CD4-positive, CD25-positive, alpha-beta regulatory T cell (primary cell): ENCODE measurements around the gene LRRC75B. TPM values are rescaled to one million over a fixed set of nuclear protein-coding genes. Genes with fewer than 3 reads are reported as not detected.
"Not testable (repeated sequence)": the region's sequence is repeated elsewhere in the genome, so short reads cannot be mapped to it uniquely, and the experiment has no call there.

Experiments
- ATAC-seq, 2 donors: fragments of 150-1000 bp; cut with Tn5 transposase; one replicate each; pipeline ENCODE4 v1.10.0; 2021; ENCODE audit warnings: low read depth in 2 of 2, moderate number of reproducible peaks in 2 of 2, moderate library complexity in 1 of 2
- DNase-seq, 3 donors: peaks; one replicate each; pipeline versions ENCODE4 v3.0.0 to v3.0.0-alpha.2; 2012 to 2022; ENCODE audit warnings: mixed read lengths in 1 of 3
- H3K27ac ChIP-seq: one replicate; pipeline ENCODE4 v1.7.0; 2013; ENCODE audit warnings: mild to moderate bottlenecking, low read length; ENCODE audit not compliant: insufficient read depth, poor library complexity, severe bottlenecking
- H3K27me3 ChIP-seq: one replicate; pipeline ENCODE4 v1.7.0; 2013; ENCODE audit warnings: low read length; ENCODE audit not compliant: control insufficient read depth, insufficient read depth
- H3K36me3 ChIP-seq: one replicate; pipeline ENCODE4 v1.7.0; 2013; ENCODE audit warnings: mild to moderate bottlenecking, low read length, moderate library complexity; ENCODE audit not compliant: control insufficient read depth, insufficient read depth
- H3K4me1 ChIP-seq: 2 replicates; pipeline ENCODE4 v1.7.0; 2013; ENCODE audit warnings: mild to moderate bottlenecking, low read length; ENCODE audit not compliant: insufficient read depth, control insufficient read depth, poor library complexity, severe bottlenecking
- H3K4me3 ChIP-seq: one replicate; pipeline ENCODE4 v1.7.0; 2013; ENCODE audit warnings: low read depth, mild to moderate bottlenecking, low read length, moderate library complexity
- H3K9me3 ChIP-seq, 2 experiments: 1 replicate in 1 of 2; 2 replicates in 1 of 2; pipeline ENCODE4 v1.7.0; 2013; ENCODE audit warnings: low read length in 2 of 2, mild to moderate bottlenecking in 1 of 2, moderate library complexity in 1 of 2; ENCODE audit not compliant: control insufficient read depth in 2 of 2
- H3K27ac Mint-ChIP-seq, 3 donors: one replicate each; pipeline ENCODE4 v1.8.0; 2020 to 2022; ENCODE audit warnings: mild to moderate bottlenecking in 3 of 3, mixed read lengths in 3 of 3, moderate library complexity in 2 of 3
- H3K27me3 Mint-ChIP-seq: one replicate; pipeline ENCODE4 v1.8.0; 2022; ENCODE audit warnings: mild to moderate bottlenecking, mixed read lengths
- H3K36me3 Mint-ChIP-seq: one replicate; pipeline ENCODE4 v1.8.0; 2020; ENCODE audit warnings: mixed read lengths
- H3K4me1 Mint-ChIP-seq, 4 donors: one replicate each; pipeline ENCODE4 v1.8.0; 2020 to 2022; ENCODE audit warnings: mixed read lengths in 4 of 4, mild to moderate bottlenecking in 1 of 4
- H3K4me3 Mint-ChIP-seq, 4 donors: one replicate each; pipeline ENCODE4 v1.8.0; 2020 to 2022; ENCODE audit warnings: mild to moderate bottlenecking in 4 of 4, mixed read lengths in 4 of 4, moderate library complexity in 3 of 4
- H3K9me3 Mint-ChIP-seq, 7 donors: one replicate each; pipeline ENCODE4 v1.8.0; 2020 to 2022; ENCODE audit warnings: mixed read lengths in 7 of 7, mild to moderate bottlenecking in 3 of 7, moderate library complexity in 2 of 7
- polyA plus RNA-seq, 4 donors: library from polyadenylated mRNA; unstranded; fragments of 300-500 nt; fragmentation: Illumina TruSeq; gene quantifications; one replicate each; pipeline ENCODE4 v1.2.3, GENCODE V29; 2021
- total RNA-seq: library from RNA; stranded (reverse); gene quantifications from one replicate; pipeline ENCODE4 v1.2.3, GENCODE V29; 2022

The LRRC75B gene
- total and polyA plus RNA-seq, 5 donors from 2014 or later, result 0.29 TPM; not detected in 4

DNA sequence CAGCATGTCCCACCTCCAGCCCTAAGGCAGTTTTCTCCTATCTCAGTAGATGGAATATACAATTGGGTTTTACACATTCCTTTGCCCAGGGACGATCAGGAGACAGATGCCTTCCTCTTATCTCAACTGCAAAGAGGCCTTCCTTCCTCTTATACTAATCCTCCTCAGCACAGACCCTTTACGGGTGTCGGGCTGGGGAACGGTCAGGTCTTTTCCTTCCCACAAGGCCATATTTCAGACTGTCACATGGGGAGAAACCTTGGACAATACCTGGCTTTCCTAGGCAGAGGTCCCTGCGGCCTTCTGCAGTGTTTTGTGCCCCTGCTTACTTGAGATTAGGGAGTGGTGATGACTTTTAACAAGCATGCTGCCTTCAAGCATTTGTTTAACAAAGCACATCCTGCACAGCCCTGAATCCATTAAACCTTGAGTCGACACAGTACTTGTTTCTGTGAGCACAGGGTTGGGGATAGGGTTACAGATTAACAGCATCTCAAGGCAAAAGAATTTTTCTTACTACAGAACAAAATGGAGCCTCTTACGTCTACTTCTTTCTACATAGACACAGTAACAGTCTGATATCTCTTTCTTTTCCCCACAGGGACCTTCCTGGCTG lies 38.0 kb upstream of the LRRC75B start:
- H3K9me3 Mint-ChIP-seq, H3K9me3 ChIP-seq, H3K4me3 Mint-ChIP-seq, ATAC-seq, H3K27me3 Mint-ChIP-seq, H3K4me3 ChIP-seq, H3K27ac Mint-ChIP-seq, H3K4me1 ChIP-seq, H3K27me3 ChIP-seq, H3K36me3 Mint-ChIP-seq, DNase-seq, H3K27ac ChIP-seq, H3K36me3 ChIP-seq: not testable (repeated sequence)
- peaks cover 0 to 18% (median 1%) of the 10 kb centered on the region in 4 donors for H3K4me1 Mint-ChIP-seq

DNA sequence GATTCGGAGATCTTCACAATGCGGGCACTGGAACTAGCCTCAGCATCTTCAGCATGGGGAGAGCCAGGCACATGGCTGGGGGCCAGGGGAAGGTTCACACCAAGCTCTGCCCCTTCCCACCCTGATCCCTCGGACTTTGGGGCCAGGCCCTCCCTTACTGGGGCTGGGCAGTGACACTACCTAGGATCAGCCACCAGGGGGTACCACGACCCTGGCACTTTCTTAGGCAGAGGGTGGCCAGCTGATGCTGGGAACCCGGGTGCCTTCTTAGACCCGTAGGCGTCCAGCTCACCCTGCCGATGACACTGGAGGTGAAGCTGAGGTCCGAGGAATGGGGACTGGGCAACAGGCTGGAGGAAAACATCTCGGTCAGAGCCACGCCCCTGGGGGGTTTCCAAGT lies 36.2 kb upstream of the LRRC75B start:
- not testable (repeated sequence) for H3K4me1 Mint-ChIP-seq

DNA sequence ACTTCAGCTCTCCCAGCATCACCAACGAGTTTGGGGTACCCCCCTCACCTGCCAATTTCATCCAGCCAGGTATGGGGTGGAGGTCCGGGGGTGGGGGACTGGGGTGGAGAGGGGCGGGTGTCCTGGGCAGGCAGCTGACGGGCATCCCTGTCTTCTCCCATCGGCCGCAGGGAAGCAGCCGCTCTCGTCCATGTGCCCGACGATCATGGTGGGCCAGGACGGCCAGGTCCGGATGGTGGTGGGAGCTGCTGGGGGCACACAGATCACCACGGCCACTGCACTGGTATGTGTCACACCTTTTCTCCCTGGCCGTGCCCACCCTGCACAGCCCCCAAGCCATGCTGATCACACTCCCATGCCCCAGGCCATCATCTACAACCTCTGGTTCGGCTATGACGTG lies 35.0 kb upstream of the LRRC75B start:
- H3K36me3 Mint-ChIP-seq, ATAC-seq, H3K4me3 Mint-ChIP-seq: not testable (repeated sequence)

More for the DNA sequence above, 36.2 kb upstream of the LRRC75B start:
- not testable (repeated sequence) for H3K36me3 ChIP-seq, H3K27me3 Mint-ChIP-seq, H3K27ac ChIP-seq, ATAC-seq, H3K9me3 ChIP-seq, H3K4me1 ChIP-seq, H3K27me3 ChIP-seq, H3K4me3 Mint-ChIP-seq, H3K27ac Mint-ChIP-seq, DNase-seq, H3K9me3 Mint-ChIP-seq, H3K4me3 ChIP-seq, H3K36me3 Mint-ChIP-seq

DNA sequence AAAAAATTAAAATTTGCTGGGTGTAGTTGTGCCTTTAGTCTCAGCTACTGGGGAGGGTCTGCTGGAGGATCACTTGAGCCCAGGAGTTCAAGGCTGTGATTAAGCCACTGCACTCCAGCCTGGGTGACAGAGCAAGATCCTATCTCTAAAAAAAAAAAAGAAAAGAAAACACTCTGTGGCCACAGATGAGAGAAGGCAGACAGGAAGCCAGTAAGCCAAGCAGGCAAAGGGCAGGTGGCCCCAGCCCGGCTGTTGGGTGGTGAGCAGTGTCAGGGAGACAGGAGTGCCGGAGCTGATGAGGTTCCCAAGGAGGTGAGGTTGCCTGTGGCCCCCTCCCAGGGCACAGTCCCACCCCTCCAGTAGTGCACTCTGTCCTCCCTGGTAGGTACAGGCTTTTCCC lies 29.7 kb upstream of the LRRC75B start:
- not testable (repeated sequence) for ATAC-seq, H3K9me3 ChIP-seq, H3K4me1 ChIP-seq, H3K27me3 ChIP-seq, H3K27ac Mint-ChIP-seq, H3K9me3 Mint-ChIP-seq, H3K27me3 Mint-ChIP-seq, H3K4me3 Mint-ChIP-seq, H3K27ac ChIP-seq, H3K4me1 Mint-ChIP-seq, H3K4me3 ChIP-seq, H3K36me3 ChIP-seq, H3K36me3 Mint-ChIP-seq
- peak in 1 of 3 donors; percentile 38 for DNase-seq

More for the DNA sequence above, 35.0 kb upstream of the LRRC75B start:
- DNase-seq, H3K4me3 ChIP-seq, H3K4me1 ChIP-seq, H3K36me3 ChIP-seq, H3K27ac Mint-ChIP-seq, H3K27ac ChIP-seq, H3K9me3 ChIP-seq, H3K4me1 Mint-ChIP-seq, H3K27me3 Mint-ChIP-seq, H3K9me3 Mint-ChIP-seq, H3K27me3 ChIP-seq: not testable (repeated sequence)

DNA sequence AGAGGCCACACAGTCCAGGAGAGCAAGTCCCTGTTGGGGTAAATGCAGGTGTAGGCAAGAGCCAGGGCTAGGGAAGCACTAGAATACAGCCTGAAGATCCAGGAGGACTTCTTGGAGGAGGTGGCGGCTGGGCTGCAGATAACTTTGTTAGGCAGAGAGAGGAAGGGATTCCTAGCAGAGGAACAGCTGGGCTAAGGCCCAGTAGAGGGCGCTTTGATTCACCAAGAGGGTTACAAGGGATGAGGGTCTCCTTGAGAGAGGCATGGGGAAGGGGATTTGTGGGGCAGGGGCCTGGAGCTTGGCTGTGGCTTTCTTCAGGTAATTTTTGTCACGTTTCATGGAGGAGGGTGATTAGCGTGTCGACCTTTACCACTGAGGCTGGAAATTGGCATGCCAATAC lies 28.4 kb upstream of the LRRC75B start:
- H3K36me3 Mint-ChIP-seq, H3K4me3 Mint-ChIP-seq, H3K27ac Mint-ChIP-seq, H3K36me3 ChIP-seq, H3K4me1 ChIP-seq, ATAC-seq, H3K27me3 ChIP-seq, H3K4me1 Mint-ChIP-seq, H3K4me3 ChIP-seq, H3K27ac ChIP-seq, H3K9me3 ChIP-seq, H3K9me3 Mint-ChIP-seq, H3K27me3 Mint-ChIP-seq, DNase-seq: not testable (repeated sequence)

DNA sequence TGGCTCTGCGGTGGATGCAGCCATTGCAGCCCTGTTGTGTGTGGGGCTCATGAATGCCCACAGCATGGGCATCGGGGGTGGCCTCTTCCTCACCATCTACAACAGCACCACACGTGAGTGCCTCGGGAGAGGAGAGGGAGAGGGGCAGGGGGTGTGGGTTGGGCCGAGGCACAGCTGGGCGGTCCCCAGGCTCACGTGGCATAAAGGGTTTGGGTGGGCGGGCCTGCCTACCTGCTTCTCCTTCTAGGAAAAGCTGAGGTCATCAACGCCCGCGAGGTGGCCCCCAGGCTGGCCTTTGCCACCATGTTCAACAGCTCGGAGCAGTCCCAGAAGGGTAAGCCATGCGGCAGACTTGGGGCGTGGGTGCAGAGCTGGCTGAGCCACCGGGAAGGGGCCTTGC lies 21.9 kb upstream of the LRRC75B start:
- not testable (repeated sequence) for H3K4me3 Mint-ChIP-seq, H3K36me3 Mint-ChIP-seq, H3K27me3 ChIP-seq, ATAC-seq, H3K27me3 Mint-ChIP-seq, H3K4me1 ChIP-seq, H3K27ac Mint-ChIP-seq, DNase-seq, H3K9me3 Mint-ChIP-seq, H3K27ac ChIP-seq, H3K4me1 Mint-ChIP-seq, H3K9me3 ChIP-seq, H3K36me3 ChIP-seq, H3K4me3 ChIP-seq

DNA sequence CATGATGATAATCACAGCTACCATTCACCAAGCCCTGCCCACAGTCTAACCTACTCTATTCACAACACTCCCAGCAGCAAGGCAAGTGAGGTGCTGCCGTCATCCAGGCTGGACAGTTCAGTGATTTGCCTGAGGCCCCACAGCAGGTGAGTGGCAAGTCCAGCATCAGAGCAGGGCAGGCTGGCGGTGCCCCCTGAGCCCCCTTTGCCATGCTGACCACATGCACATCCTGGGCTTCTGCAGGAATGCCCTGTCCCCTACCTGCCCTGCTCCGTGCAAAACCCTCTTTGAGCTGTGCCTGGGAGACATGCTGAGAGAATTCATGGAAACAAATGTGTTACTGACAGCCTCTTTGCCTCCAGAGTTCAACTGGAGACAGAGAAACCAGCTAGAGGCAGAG lies 17.0 kb upstream of the LRRC75B start:
- H3K27me3 Mint-ChIP-seq, H3K27ac Mint-ChIP-seq, H3K4me1 ChIP-seq, H3K4me3 ChIP-seq, H3K9me3 ChIP-seq, H3K36me3 Mint-ChIP-seq, H3K9me3 Mint-ChIP-seq, H3K36me3 ChIP-seq, H3K4me3 Mint-ChIP-seq, DNase-seq, ATAC-seq, H3K27me3 ChIP-seq, H3K27ac ChIP-seq: not testable (repeated sequence)
- peaks cover 0 to 17% (median 3%) of the 10 kb centered on the region in 4 donors for H3K4me1 Mint-ChIP-seq

DNA sequence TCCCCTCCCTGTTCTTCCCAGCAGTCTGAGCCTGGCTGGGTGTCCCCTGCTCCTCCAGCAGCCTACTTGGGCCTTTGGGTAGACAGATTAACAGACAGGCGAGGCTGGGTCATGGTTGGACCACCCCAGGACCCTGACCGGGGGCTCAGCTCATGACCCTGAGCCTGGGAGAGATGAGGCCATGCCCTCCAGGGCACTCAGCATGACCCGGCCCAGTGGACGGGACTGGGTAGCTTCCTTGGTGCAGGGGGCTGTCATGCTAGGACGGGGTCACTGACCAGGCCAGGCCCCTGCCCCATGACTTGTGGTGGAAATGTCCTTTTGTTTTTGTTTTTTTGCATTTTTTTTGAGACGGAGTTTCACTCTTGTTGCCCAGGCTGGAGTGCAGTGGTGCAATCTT lies 15.5 kb upstream of the LRRC75B start:
- H3K36me3 Mint-ChIP-seq, H3K4me1 ChIP-seq, ATAC-seq, H3K9me3 Mint-ChIP-seq, H3K27me3 ChIP-seq, H3K27me3 Mint-ChIP-seq, DNase-seq, H3K36me3 ChIP-seq, H3K9me3 ChIP-seq, H3K4me3 ChIP-seq: not testable (repeated sequence)
- peak overlapping the region; percentile 72 for H3K27ac ChIP-seq
- peak overlapping the region; percentile 63 to 98 (median 96) for H3K27ac Mint-ChIP-seq
- peaks cover 4 to 32% (median 12%) of the 10 kb centered on the region in 4 donors for H3K4me1 Mint-ChIP-seq
- peak overlapping the region; percentile 81 to 99 (median 90) for H3K4me3 Mint-ChIP-seq
